RPMI8226 (cell line): ENCODE measurements around the gene PIGT.

ENCODE experiments used
- DNase-seq: peaks from one replicate; pipeline ENCODE4 v3.0.0-alpha.2; 2015

PIGT gene

DNA sequence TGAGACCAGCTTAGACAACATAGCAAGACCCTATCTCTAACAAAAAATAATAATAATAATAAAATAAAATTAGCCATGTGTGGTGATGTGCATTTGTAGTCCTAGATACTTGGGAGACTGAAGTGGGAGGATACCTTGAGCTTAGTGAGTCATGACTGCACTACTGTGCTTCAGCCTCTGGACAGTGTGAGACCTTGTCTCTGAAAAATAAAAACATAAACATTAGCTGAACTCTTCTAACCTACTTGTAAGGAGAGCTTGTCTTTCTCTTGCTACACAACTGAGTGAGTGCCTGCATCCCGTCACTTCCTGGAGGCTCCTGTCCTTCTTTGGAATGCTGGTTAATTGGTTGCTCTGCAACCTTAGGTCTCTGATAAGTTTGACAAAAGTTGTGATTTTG is 13.0 kb upstream of the PIGT start:
- DNase-seq, result no peak

- no peak for DNase-seq
These were observed 11.5 kb upstream of the PIGT start for GRCh38 chr20:45404438-45404837.

- DNase-seq, result no peak
These were observed 10.2 kb upstream of the PIGT start for GRCh38 chr20:45405571-45406259.

DNA sequence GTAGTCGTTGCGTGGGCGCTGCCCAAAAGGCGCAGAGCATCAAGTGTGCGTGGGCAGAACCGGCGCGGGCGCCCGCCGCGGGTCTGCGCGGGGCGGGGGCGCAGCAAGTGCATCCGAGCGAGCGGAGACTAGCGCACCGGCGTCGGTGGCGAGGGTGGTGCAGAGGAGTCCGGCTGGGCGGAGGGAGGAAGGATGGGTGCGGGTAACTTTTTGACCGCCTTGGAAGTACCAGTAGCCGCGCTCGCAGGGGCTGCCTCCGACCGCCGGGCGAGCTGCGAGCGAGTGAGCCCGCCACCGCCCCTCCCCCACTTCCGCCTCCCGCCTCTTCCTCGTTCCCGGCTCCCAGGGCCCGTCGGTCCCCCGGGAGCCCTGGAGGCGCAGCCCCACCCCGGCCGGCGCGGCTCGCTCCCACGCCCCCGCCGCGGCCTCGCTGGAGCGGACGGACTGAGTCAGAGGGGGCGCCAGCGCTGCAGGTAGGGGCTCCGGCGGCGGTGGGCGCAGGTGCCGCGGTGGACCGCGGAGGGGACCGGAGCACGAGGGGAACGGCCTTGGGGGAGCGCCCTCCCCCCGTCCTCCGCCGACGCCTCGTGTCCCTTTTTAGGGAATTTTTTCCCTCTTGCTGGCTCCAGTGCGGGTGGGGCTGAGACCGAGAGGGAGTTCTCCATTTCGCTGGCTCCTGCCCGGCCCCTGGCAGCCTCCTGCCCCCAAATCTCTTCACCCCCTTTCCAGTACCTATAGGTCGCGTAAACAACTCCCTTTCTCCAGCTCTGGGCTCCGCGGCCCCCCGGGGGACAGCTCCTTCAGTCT is 9.5 kb upstream of the PIGT start:
- peak; percentile 5 for DNase-seq

GRCh38 chr20:45407067-45407745 is 8.7 kb upstream of the PIGT start:
- DNase-seq, result no peak

GRCh38 chr20:45407783-45408645 is 7.9 kb upstream of the PIGT start, which contains the start of gene DBNDD2:
TSS of gene DBNDD2 (plus strand) at chr20:45408289. CDS start at chr20:45408468, 179 bp downstream.
- DNase-seq, result no peak

GRCh38 chr20:45408646-45409213 is 7.2 kb upstream of the PIGT start:
- DNase-seq, result no peak

- DNase-seq, result no peak
These were observed 6.2 kb upstream of the PIGT start for GRCh38 chr20:45409521-45410272.

DNA sequence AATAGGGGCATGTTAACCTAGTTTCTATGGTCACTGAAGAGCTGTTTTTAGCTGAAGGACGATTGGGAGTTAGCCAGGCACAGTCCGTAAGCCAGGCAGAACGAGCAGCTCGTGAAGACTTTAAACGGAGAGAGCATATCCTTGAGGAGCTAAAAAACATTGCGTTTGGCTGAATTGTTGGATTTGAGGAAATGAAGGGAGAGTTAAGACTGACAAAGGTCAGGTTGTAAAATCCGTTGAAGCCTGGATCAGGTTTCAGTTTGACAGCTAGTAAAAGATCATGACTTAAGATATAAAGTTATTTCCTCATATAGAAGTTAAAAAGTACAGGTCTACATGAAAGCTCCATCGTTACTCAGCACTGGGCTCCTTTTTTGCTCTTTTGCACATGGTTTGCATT is 5.1 kb upstream of the PIGT start:
- DNase-seq, result no peak

DNA sequence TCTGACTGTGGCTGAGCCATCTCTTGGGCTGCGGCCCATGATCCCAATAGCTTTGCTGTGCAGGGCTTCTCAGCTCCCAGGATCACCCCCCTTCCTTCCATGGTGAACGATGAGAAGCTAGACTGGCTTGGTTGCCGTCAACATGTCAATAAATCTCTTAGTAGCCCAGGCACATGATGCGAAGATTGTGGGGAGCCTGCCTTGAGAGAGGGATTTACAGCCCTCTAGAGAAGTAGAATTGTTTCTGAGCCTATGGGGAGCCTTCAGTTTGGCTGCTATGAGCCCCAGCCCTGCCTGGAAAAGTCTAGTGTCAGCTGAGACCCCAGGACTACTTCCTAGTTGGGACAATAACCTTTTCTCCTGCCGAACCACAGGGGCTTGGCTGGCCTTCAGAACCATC is 3.3 kb upstream of the PIGT start:
- no peak for DNase-seq

GRCh38 chr20:45413479-45413878 is 2.5 kb upstream of the PIGT start:
- no peak for DNase-seq

GRCh38 chr20:45416917-45417316 is 976 bp downstream of the PIGT start:
- no peak for DNase-seq

DNA sequence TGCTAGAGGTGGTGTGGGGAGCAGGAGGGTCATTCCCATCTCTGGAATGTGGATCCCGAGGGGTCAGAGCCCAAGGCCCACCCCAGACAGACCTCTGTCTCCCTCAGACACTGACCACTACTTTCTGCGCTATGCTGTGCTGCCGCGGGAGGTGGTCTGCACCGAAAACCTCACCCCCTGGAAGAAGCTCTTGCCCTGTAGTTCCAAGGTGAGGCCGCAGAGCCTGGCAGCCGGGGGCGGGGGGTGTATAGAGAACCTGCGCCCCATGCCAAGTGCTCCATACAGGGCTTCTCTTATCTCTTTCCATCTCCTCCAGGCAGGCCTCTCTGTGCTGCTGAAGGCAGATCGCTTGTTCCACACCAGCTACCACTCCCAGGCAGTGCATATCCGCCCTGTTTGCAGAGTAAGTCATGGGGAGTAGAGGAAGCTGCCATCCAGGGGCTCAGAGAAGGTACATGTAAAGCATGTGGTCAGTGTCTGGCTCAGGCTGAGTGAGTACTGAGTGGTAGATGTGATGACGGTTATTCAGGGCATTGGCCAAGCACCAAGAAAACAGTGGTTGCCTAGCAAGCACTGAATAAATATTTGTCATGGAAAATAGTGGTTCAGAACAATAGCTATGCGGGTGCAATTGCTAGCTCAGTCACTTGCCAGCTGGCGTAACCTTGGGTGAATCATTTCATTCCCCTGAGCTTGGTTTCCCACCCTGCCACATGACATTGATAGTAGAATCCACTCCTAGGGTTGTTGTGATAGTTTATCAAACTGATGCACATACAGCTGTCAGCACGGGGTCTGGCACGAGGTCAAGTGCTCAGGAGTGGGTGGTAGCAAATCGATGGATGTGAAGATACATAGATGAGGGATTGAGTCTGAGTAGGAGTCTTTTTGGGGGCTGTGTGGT is 3.5 kb downstream of the PIGT start:
- no peak for DNase-seq

GRCh38 chr20:45420125-45420524 is 4.2 kb downstream of the PIGT start:
- DNase-seq, result no peak

DNA sequence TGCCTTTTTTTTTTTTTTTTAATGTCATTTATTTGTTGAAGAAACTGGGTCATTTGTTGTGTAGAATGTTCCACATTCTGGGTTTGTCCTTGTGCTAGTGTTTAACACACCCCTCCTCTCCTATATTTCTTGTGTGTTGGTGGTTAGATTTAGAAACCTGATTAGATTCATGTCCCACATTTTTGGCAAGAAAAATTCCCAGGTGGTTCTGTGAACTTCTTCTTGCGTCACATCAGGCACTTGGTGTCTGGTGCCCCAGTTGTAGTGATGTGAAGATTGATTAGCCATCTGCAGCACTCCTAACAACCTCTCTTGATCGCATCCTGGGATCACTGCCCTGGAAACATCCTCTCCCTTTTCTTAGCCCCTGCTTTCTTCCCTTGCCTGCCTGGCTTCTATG is 7.8 kb downstream of the PIGT start:
- DNase-seq, result no peak

- no peak for DNase-seq
These were observed 9.6 kb downstream of the PIGT start for GRCh38 chr20:45425561-45425960.

- DNase-seq, result no peak
These were observed 10.5 kb downstream of the PIGT start for GRCh38 chr20:45426320-45427016.

- no peak for DNase-seq
These were observed 11.6 kb downstream of the PIGT start for GRCh38 chr20:45427236-45428149.

DNA sequence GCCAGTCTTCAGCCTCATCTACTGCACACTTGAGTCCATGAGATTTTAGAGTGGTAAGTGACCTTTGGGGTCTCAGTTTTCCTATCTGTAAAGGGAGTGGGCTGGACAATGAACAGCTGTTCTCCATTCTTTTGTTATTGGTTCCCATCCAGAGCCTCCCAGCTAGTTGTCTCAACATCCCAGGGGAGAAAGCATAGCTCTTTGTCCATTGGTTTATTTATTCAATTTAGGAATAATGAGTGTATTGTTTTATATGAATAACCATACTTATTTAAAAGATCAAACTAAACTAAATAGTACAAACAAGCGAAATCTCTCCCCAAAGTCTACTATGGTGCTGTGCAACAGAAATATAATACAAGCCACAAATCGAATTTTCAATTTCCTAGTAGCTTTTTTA is 13.7 kb downstream of the PIGT start:
- DNase-seq, result no peak
